GM21717 (cell line): ENCODE results near the gene AKT3.
"Not testable (repeated sequence)": the region's sequence is repeated elsewhere in the genome, so short reads cannot be mapped to it uniquely, and the experiment has no call there.

Experiments
- ATAC-seq: cut with Tn5 transposase; IDR thresholded peaks from one replicate; pipeline ENCODE4 v1.9.1; 2021; ENCODE audit warnings: mild to moderate bottlenecking, moderate library complexity; ENCODE audit not compliant: unreplicated experiment

Gene AKT3

DNA sequence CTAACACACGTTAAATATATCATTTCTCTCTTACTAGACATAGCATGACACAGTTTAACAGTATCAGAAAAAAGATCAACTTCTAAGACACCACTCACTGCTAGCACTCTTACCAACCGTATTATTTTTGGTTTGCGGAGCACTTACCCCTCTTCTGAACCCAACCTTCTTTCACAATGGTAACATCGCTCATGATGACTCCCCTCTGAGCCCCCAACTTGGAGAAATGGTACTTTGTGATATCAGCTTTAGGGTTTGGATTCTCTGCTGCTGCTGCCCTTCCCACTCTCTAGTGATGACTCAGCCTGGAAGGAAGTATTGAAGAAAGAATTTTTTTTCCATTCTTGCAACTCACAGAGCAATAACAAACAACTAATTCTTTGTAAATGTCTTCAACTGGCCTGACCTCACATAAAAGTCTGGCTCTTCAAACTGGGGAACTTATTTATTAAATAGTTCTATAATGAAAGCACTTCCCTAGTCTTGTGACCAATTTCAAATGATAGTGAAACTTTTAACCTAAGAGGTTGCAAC lies 7.0 kb downstream of the AKT3 start:
- ATAC-seq, result no peak

DNA sequence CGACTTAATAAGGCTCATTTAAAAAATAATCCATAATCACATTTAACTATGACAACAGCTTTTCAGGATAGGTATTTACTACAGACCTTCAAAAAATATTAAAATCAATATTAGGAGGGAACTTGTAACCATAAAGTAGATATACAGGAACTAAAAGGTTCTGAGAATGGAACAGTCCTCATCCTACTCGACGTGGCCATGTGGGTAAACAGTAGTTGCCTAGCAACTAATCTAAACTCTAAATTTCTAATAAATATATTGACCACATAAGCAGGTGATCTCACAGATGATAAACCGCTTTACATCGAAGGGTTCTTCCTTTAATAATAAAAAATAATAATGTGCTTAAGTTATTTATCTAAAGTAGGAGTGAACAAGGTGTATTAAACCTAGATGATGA lies 7.9 kb downstream of the AKT3 start:
- no peak for ATAC-seq

DNA sequence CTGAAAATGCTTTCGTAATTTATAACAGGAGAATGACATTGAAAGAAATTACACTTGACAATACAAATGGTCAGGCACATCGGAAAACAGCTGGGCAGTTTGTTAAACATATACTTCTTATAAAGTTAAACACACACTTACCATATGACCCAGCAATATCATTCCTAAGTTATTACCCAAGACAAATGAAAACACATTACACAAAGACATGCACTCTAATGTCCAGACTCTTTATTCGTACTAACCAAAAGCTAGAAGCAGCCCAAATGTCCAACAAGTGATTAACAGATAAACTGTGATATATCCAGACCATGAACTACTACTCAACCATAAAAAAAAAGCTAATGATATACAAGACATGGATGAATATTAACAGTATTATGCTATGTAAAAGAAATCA lies 8.5 kb downstream of the AKT3 start:
- no peak for ATAC-seq

DNA sequence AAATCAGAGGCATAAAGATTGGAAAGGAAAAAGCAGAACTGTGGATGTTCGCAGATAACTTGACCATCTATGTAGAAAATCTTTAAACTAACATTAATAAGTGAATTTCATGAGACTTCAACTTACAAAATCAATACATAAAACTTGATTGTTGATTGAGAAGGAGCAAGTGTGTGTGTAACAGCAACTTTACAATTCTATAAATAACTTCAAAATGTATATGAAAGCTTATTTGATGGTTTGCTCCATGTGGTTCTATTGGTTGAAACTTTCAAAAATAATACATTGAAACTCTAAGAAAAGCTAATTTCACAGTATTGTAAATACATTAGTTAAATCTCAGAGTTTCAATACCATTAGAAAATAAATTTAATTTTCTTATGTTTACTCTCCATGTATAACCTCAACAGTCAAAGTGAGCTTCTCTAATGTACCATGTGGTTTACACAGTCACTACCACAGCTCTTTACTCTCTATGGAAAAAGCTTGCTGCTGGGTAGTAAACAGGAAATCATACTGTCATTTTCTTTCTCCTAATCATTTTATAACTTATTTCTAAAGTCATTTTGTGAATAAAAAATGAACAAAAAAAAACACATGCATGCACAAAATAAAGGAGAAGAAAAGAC lies 12.0 kb downstream of the AKT3 start:
- no peak for ATAC-seq

DNA sequence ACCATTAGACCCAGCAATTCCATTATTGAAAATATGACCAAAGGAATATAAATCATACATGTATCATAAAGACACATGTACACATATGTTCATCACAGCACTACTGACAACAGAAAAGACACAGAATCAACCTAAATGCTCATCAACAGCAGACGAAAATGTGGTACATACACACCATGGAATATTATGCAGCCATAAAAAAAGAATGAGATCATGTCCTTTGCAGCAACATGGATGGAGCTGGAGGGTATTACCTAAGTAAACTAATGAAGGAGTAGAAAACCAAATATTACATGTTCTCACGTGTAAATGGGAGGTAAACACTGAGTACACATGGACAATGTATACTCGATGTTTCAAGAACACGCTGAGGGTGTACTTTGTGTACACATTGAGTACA lies 15.9 kb downstream of the AKT3 start:
- no peak for ATAC-seq

DNA sequence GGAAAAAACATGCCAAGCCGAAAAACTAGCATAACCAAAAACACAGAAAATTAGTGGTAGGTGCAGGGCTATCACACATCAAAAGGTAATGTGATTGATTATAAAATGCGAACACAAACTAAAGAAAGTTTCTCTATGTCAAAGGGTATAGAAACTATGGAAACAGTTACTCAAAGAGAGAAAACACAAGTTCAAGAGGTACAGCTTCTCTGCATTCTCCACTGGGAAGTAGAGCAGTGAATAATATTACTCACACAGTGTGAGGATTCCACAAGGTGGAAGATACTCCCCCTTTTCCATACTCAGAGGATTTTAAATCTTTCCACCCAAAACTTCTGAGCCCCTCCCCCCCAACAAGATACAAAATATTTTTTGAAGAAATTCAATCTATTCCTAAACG lies 18.6 kb downstream of the AKT3 start:
- no peak for ATAC-seq

DNA sequence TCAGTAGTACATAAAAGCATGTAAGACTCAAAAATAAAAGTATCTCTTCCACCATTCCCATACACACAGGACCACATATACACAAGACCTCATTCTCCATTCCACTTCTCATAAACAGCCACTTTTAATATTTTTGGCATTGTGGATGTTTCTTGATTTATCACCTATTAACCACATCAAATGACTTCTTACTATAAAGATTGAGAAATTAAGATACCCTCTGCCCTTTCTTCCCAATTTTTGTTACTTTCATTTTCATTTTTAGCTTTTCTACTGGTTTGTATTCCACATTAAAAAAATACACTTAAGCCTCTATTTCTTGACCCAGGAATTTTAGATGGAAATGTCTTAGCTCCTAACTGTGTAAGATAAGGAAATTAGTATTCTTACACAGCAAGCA lies 22.8 kb downstream of the AKT3 start:
- no peak for ATAC-seq

DNA sequence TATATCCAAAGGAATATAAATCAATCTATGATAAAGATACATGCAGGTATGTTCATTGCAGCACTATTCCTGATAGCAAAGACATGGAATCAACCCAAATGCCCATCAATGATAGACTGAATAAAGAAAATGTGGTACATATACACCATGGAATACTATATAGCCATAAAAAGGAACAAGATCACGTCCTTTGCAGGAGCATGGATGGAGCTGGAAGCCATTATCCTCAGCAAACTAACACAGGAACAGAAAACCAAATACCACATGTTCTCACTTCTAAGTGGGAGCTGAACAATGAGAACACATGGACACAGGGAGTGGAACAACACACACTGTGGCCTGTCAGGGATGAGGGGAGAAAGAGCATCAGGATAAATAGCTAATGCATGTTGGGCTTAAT lies 25.1 kb downstream of the AKT3 start:
- ATAC-seq, result not testable (repeated sequence)

DNA sequence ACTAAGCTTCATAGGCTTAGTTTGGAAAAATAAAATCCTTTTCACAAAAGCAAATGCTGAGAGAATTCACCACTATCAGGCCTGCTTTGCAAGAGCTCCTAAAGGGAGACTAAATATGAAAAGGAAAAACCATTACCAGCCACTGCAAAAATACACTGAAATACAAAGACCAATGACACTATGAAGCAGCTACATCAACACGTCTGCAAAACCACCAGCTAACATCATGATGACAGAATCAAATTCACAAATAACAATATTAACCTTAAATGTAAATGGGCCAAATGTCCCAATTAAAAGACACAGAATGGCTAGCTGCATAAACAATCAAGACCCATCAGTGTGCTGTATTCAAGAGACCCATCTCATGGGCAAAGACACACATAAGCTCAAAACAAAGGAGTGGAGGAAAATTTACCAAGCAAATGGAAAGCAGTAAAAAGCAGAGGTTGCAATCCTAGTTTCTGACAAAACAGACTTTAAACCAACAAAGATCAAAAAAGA lies 28.8 kb downstream of the AKT3 start:
- no peak for ATAC-seq

DNA sequence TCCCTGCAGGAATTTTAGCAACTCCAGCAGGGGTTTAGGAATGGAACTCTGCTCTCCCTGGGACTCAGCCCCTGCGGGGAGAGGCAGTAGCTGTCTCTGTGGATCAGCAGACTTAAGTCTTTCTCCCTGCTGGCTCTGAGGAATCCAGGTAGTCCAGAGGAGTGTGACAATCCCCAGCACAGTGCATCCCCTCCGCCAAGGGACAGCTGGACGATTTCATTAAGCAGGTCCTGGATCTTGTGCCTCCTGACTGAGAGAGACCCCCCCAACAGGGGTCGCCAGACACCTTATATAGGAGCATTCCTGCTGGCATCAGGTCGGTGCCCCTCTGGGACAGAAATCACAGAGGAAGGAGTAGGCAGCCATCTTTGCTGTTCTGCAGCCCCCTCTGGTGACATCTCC lies 30.6 kb downstream of the AKT3 start:
- ATAC-seq, result no peak

DNA sequence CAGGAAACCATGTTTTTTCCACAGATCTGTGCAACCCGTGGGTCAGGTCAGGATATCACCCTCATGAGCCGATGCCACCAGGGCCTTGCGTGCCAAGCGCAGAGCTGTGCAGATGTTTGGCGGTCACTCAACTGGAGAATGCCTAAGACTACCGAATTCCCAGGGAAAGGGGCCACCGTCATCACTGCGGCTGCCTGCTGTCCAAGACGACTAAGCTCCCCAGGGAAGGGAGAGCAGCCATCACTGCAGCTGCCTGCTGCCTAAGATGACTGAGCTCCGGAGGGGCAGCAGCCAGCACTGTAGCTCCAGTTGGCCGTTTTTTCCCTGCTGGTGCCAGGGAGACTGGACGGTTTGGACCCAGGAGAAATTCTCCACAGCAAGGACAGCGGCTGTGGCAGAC lies 31.1 kb downstream of the AKT3 start:
- ATAC-seq, result no peak

DNA sequence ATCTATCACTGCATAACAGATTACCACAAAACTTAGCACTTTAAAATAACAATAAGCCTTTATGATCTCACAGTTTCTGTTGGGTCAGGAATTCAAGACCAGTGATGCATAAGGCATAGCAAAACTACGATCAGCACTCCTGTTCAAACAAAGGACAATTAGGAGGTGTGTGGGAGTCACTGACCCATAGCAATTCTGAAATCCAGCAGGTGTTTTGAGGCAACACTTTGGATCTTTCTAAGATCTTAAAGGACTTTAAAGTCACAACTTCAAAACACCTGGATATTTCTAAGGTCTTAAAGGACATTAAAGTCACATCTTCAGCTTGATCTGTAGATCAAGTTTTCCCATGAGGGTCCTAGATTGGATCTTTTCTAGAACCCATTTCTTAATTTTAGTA lies 35.3 kb downstream of the AKT3 start:
- no peak for ATAC-seq

DNA sequence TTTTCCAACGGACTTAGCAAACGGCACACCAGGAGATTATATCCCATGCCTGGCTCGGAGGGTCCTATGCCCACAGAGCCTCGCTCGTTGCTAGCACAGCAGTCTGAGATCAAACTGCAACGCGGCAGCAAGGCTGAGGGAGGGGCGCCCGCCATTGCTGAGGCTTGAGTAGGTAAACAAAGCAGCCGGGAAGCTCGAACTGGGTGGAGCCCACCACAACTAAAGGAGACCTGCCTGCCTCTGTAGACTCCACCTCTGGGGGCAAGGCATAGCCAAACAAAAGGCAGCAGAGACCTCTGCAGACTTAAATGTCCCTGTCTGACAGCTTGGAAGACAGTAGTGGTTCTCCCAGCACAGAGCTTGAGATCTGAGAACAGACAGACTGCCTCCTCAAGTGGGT lies 42.7 kb downstream of the AKT3 start:
- ATAC-seq, result not testable (repeated sequence)

DNA sequence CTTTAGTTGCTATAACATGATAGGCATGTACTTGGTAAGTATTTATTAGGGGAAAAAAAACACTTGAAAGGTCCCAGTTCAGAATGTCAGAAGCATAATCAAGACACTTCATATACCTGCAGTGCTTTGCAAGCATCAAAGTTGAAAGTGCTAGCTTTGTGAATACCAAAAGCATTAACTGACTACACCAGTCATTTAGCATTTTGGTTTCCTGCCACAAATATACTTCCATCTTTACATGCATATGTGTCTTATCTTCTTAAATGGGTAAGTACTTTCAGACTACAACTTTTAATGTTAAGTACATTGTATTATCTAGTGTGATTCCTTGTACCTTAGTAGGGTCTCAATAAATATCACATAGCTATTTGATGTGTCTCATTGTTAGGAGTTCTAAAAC lies 43.7 kb downstream of the AKT3 start:
- ATAC-seq, result no peak

DNA sequence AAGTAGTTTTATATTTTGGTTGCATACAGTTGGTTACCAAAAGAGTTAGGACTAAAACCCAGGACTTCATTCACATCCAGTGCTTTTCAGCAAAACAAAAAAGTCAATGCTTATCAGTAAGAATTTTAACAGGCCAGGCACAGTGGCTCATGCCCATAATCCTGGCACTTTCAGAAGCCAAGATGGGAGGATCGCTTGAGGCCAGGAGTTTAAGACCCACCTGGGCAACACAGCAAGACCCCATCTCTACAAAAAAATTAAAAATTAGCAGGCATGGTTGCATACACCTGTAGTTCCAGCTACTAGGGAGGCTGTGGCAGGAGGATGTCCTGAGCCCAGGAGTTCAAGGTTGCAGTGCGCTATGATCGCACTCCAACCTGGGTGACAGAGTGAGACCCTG lies 47.3 kb downstream of the AKT3 start:
- no peak for ATAC-seq

DNA sequence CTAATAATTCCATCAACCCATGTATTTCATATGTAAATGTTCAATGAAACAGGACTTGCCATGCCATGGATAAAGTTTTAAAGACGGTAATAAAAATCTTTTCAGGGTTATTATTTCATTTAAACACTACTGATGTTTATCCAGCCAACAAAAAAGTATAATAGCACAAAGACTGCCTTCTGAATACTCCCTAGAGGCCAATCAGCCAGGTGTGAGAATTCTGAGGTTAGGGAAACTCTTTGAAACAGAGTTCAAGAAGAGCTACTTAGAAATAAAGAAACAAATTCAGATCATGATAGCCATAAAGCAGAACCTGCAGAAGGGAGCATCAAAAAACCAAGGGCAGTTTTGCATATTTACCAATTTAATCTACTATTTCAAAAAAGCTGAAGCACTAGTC lies 48.7 kb downstream of the AKT3 start:
- no peak for ATAC-seq

DNA sequence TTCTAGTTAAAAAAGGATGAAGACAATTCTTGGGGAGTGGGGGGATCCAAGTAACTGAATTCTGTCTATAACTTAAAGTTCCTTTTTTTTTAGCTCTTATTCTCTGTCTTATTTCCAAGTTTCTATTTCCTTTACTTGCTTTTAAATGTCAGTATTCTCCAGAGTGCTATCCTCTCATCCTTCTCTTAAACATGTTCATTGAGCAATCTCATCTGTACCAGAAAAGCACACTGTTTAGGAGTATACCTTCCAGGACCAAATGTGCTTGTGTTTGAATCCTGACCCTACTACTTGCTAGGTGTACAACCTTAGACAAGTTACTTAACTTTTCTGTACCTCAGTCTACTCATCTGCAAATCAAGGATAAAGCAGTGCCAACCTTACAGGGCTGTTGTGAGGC lies 50.1 kb downstream of the AKT3 start:
- no peak for ATAC-seq

DNA sequence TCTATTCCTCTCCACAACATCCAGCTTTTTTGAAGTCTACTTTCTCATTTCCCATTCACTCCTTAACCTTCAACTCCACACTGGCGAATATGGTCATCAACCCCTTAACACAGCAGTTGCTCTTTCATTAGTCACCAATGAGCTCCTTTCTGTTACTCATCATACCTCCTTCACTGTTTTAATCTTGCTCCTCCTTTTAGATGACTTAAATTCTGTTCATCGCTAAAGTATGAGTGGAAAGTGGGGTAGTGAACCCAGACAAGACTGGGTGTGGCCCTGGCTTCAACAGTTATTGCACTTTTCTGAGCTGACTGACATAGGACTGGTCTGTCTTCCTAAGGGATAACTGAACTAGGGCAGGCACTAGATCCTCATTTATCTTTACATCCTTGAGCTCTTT lies 51.3 kb downstream of the AKT3 start:
- ATAC-seq, result no peak

DNA sequence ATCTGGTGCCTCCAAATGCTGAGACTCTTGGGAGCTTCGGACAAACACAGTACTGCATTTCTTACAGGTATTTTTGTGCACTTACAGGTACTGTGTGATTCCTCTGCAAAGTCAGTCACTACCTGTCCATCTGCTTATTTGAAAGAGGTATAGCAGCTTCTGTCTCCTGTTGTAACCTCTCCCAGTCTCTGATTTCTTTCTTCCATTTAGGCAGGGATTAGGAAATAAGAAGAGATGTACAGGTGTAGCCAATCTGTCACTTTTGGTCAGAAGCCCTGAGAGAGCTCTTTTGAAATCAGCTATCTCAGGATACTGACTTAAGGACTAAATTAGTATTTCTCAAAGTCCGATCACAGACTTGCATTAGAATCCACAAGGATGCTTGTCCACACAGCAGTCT lies 54.0 kb downstream of the AKT3 start:
- ATAC-seq, result no peak

DNA sequence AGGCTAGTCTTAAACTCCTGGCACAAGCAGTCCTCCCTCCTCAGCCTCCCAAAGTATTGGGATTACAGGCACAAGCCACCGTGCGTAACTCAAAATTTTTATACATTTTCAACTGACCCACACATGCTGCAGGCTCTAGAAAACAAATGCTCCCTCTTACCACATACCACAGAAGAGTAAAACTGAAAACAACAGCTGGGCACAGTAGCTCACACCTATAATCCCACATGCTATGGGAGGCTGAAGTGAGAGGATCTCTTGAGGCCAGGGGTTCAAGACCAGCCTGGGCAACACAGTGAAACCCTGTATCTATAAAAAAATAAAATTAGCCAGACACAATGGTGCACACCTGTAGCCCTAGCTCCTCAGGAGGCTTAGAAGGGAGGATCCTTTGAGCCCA lies 56.7 kb downstream of the AKT3 start:
- ATAC-seq, result no peak

DNA sequence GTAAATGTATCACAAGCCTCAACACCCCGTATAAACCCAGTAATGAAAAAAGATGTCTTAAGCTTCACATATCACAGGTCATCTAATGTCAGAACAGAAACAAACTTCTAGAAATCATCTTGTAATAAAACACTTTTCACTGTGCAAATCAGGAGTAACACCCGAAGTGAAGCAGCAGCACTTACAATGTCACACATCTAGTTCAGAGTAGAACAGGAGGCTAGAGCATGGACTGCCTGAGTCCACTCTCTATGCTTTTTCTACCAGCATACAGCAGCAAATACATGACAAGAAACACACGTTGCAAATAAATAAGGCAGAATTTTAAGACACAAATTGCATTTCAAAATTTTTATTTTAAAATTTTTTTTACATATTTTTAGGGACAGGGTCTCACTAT lies 57.2 kb downstream of the AKT3 start:
- no peak for ATAC-seq

DNA sequence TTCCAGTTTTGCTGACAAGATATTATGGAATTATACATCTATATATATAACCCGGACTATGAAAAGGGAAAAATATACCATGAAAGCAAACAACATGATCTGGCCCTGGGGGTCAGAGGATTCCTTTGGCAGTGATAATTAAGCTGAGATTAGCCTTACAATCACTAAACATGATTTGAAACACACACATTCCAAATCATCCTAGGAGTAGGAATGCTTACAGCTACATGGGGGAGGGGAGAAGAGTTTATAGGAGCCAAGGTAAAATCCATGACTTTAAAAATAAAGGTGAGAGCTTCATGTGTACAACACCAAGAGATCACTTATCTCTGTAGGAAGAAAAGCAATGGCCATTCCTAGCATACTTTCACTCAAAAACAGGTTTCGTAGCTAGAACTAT lies 57.6 kb downstream of the AKT3 start:
- ATAC-seq, result no peak

DNA sequence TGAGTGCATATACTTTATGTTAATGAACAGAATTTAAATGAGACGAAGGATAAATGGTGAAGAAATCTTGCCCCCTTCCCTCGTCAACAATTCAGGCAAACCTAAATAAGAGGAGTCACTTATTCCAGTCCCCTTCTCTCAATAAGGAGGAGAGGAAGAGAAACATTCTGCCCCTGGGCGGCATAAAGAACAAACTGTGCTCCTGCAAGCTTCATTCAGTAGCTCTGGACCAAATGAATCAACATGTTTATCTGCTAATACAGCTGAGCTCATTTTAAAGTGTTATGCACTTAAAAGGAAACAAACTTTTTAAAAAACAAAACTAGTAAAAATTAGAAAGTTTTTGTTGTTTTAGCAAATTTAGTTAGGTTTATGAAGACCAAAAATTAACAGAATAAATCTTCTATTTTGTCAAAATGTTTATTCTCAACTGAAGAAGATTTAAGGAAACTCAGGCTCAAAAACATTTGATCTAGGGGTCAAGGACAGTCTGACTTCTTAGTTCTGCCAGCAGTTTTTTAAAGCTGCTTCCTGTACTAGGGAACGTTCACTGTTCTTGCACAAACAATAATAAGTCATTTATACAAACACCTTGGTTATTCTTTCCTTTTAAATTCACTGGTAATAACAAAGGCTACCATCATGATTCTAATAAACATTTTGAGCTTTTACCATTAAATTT lies 58.3 kb downstream of the AKT3 start:
- ATAC-seq, result no peak
